ENCODE measurements around the gene NME4. TPM values are rescaled to one million over a fixed set of nuclear protein-coding genes. Genes with fewer than 3 reads are reported as not detected.

NME4 gene
- total RNA-seq, 1 experiment from 2014 or later, result 68.2 TPM

DNA sequence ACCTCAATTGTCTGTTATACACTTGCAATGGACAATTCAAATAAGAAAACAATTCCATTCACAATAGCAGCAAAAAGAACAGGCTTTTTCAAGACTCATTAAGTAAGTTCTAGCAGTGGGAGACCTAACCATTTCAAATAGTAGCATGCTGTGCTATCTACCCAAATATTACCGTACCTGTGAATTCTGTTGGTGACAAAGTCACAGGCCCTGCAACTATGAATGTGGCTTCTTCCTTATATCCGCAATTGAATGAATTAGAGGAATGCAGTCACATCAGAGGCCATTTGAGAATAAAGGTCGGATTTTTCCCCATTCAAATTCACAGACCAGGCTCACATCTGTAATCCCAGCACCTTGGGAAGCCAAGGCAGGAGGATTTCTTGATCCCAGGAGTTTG lies 800 bp upstream of the NME4 start:
- intact Hi-C loops (cut with micrococcal nuclease), result loop anchor here (10.0 kb wide), 1 partner anchor 99 kb away; no protein-coding TSS in a partner anchor
- no peaks in the 10 kb centered on the region for H4K20me1 ChIP-seq (ENCODE audit: insufficient read depth)
- H3K9ac ChIP-seq (ENCODE audit: low read length), result peak overlapping the region; percentile 50; the same call in 1 of the 2 replicates
- peak overlapping the region; percentile 61 for H3K27ac ChIP-seq (ENCODE audit: low read depth, low read length)
- TF ChIP-seq EZH2 (IDR thresholded peaks at IDR 0.05), result no peak
- TF ChIP-seq EGR1 (IDR thresholded peaks at IDR 0.05; ENCODE audit: low read depth), result no peak
- TF ChIP-seq POLR2AphosphoS5 (IDR thresholded peaks at IDR 0.05; ENCODE audit: low read depth, low read length), result no peak
- no peak for TF ChIP-seq CEBPB (IDR thresholded peaks at IDR 0.05; ENCODE audit: low read depth)
- TF ChIP-seq, protein P1, sequence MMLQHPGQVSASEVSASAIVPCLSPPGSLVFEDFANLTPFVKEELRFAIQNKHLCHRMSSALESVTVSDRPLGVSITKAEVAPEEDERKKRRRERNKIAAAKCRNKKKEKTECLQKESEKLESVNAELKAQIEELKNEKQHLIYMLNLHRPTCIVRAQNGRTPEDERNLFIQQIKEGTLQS (IDR thresholded peaks at IDR 0.05), result no peak
- no peak for TF ChIP-seq POLR2A (IDR thresholded peaks at IDR 0.05; ENCODE audit: borderline replicate concordance, extremely low read depth, insufficient read depth, insufficient read length)
- no peak for TF ChIP-seq YY1 (IDR thresholded peaks at IDR 0.05; ENCODE audit: extremely low read depth, insufficient replicate concordance, low read depth, low read length)
- H3K9me2 ChIP-seq (ENCODE audit: insufficient read depth), result no peaks in the 10 kb centered on the region
- ChIA-PET CTCF (no interaction called here), RAD21 (ENCODE audit: low non-redundant PET in 1 of 2, low total read pairs in 2 of 2, uncharacterized antibody in 2 of 2, unreplicated experiment in 2 of 2) (no interaction called here), POLR2A (no interaction called here)
- BruUV-seq (replicated peaks), result no TSS peak
- H3K9me3 ChIP-seq (ENCODE audit: control insufficient read depth in 1 of 2, insufficient read depth in 1 of 2, low read depth in 1 of 2, low read length in 2 of 2), result no peaks in the 10 kb centered on the region; a peak in 1 of 4 replicates
- H3K4me2 ChIP-seq (ENCODE audit: low read length), result peak overlapping the region; percentile 73
- no peaks in the 10 kb centered on the region for H3K36me3 ChIP-seq (ENCODE audit: control insufficient read depth in 1 of 2, insufficient read depth in 2 of 2, low read length in 2 of 2)
- H2AFZ ChIP-seq (ENCODE audit: low read depth, low read length, poor library complexity, severe bottlenecking), result no peak overlapping the region
- ATAC-seq, result no peak
- H3K4me1 ChIP-seq (ENCODE audit: control insufficient read depth in 1 of 2, insufficient read depth in 2 of 2, low read length in 2 of 2), result peaks cover 3 to 22% of the 10 kb centered on the region in 2 experiments; a peak in 2 of 4 replicates
- no peaks in the 10 kb centered on the region for H3K79me2 ChIP-seq (ENCODE audit: insufficient read depth, low read length)
- no peaks in the 10 kb centered on the region for H3K27me3 ChIP-seq (ENCODE audit: insufficient read depth, low read length)
- DNase-seq (ENCODE audit: low read depth, low spot score), result no peak
- no peak overlapping the region for H3K4me3 ChIP-seq (replicated peaks in 1 of 2; ENCODE audit: low read depth in 1 of 2, low read length in 2 of 2)

DNA sequence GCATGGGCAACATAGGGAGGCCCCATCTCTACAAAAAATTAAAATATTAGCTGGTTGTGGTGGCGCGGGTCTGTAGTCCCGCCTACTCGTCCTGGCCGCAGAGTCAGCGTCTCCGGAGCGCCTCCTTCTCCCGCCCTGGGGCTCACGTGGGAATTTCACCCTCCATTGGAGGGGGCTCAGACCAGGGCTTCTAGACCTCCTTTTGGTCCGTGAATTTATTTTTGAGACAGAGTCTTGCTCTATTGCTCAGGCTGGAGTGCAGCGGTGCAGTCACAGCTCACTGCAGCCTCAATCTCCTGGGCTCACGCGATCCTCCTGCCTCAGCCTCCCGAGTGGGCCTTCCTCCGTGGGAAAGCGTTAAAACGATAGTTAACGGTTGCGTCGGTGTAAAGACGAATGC lies 394 bp upstream of the NME4 start:
- Histone ChIP-seq H3K9me2 (ENCODE audit: insufficient read depth) (no peaks in the 10 kb centered on the region), H4K20me1 (ENCODE audit: insufficient read depth) (no peaks in the 10 kb centered on the region), H3K4me1 (ENCODE audit: control insufficient read depth in 1 of 2, insufficient read depth in 2 of 2, low read length in 2 of 2) (peaks cover 3 to 22% of the 10 kb centered on the region in 2 experiments; a peak in 2 of 4 replicates), H3K27me3 (ENCODE audit: insufficient read depth, low read length) (no peaks in the 10 kb centered on the region), H3K4me2 (ENCODE audit: low read length) (peak overlapping the region; percentile 73), H3K9me3 (ENCODE audit: control insufficient read depth in 1 of 2, insufficient read depth in 1 of 2, low read depth in 1 of 2, low read length in 2 of 2) (no peaks in the 10 kb centered on the region; a peak in 1 of 4 replicates), H2AFZ (ENCODE audit: low read depth, low read length, poor library complexity, severe bottlenecking) (no peak overlapping the region), H3K4me3 (replicated peaks in 1 of 2; ENCODE audit: low read depth in 1 of 2, low read length in 2 of 2) (peak overlapping the region; percentile 31 to 47; a peak in 3 of 4 replicates), H3K9ac (ENCODE audit: low read length) (peak overlapping the region; percentile 50; the same call in 1 of the 2 replicates), H3K79me2 (ENCODE audit: insufficient read depth, low read length) (no peaks in the 10 kb centered on the region), H3K36me3 (ENCODE audit: control insufficient read depth in 1 of 2, insufficient read depth in 2 of 2, low read length in 2 of 2) (no peaks in the 10 kb centered on the region), H3K27ac (ENCODE audit: low read depth, low read length) (peak overlapping the region; percentile 61)
- RAD21 ChIA-PET (ENCODE audit: low non-redundant PET in 1 of 2, low total read pairs in 2 of 2, uncharacterized antibody in 2 of 2, unreplicated experiment in 2 of 2), result no interaction called here
- intact Hi-C loops (cut with micrococcal nuclease), result loop anchor here (10.0 kb wide), 1 partner anchor 98 kb away; no protein-coding TSS in a partner anchor
- ATAC-seq, result peak; percentile 52
- CTCF ChIA-PET, result no interaction called here
- TF ChIP-seq, protein P2, sequence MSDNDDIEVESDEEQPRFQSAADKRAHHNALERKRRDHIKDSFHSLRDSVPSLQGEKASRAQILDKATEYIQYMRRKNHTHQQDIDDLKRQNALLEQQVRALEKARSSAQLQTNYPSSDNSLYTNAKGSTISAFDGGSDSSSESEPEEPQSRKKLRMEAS (IDR thresholded peaks at IDR 0.05), result peak; percentile 47; the same call in 1 of the 2 replicates
- TF ChIP-seq, protein P1 (IDR thresholded peaks at IDR 0.05), result no peak
- TF ChIP-seq YY1 (IDR thresholded peaks at IDR 0.05; ENCODE audit: extremely low read depth, insufficient replicate concordance, low read depth, low read length), result no peak
- no peak for TF ChIP-seq CBX3 (IDR thresholded peaks at IDR 0.05; ENCODE audit: low read depth)
- DNase-seq (ENCODE audit: low read depth, low spot score), result no peak
- BruUV-seq (replicated peaks), result no TSS peak
- POLR2A ChIA-PET, result interaction anchor here (0.5 kb wide), 1 partner anchor 14 kb away, joined by 3 read pairs; no protein-coding TSS in a partner anchor

Data from HCT116 (cell line).